ENCODE data around the gene EDEM1. TPM values are rescaled to one million over a fixed set of nuclear protein-coding genes. Genes with fewer than 3 reads are reported as not detected.

Gene EDEM1
- total and polyA plus RNA-seq, 9 donors: 11.5 to 43.4 (median 27.2) TPM

GRCh38 chr3:5220667-5221431 lies 33.3 kb downstream of the EDEM1 start:
- Histone ChIP-seq H3K4me1 (ENCODE audit: insufficient read depth) (peaks cover 2% of the 10 kb centered on the region), H3K36me3 (no peaks in the 10 kb centered on the region), H3K27ac (no peak overlapping the region), H3K27me3 (no peaks in the 10 kb centered on the region), H3K9me3 (no peaks in the 10 kb centered on the region), H3K4me3 (no peak overlapping the region)
- TF ChIP-seq CTCF (IDR thresholded peaks at IDR 0.05): no peak
- TF ChIP-seq POLR2A (IDR thresholded peaks at IDR 0.05): no peak
- DNase-seq: no peak
- intact Hi-C loops (cut with DNase I): no loop called here
- 85 to 90% (median 86%) methylated on average over 11 of the region's 11 CpGs for WGBS, 3 donors

GRCh38 chr3:5221701-5222100 lies 34.2 kb downstream of the EDEM1 start:
- no peak for DNase-seq
- WGBS, 3 donors: 52 to 69% (median 58%) methylated on average over 6 of the region's 6 CpGs
- Histone ChIP-seq H3K4me3 (no peak overlapping the region), H3K27me3 (no peaks in the 10 kb centered on the region), H3K9me3 (no peaks in the 10 kb centered on the region), H3K36me3 (no peaks in the 10 kb centered on the region), H3K27ac (no peak overlapping the region), H3K4me1 (ENCODE audit: insufficient read depth) (peaks cover 2% of the 10 kb centered on the region)
- TF ChIP-seq POLR2A (IDR thresholded peaks at IDR 0.05) (no peak), EP300 (IDR thresholded peaks at IDR 0.05) (no peak), CTCF (IDR thresholded peaks at IDR 0.05) (no peak)
- intact Hi-C loops (cut with DNase I): no loop called here

- Histone ChIP-seq H3K4me3 (no peak overlapping the region), H3K27me3 (no peaks in the 10 kb centered on the region), H3K4me1 (ENCODE audit: insufficient read depth) (peaks cover 2% of the 10 kb centered on the region), H3K27ac (no peak overlapping the region), H3K36me3 (no peaks in the 10 kb centered on the region), H3K9me3 (no peaks in the 10 kb centered on the region)
- 72 to 88% (median 78%) methylated on average over 13 of the region's 13 CpGs for WGBS, 3 donors
- DNase-seq: no peak
- TF ChIP-seq EP300 (IDR thresholded peaks at IDR 0.05) (no peak), CTCF (IDR thresholded peaks at IDR 0.05) (no peak), POLR2A (IDR thresholded peaks at IDR 0.05) (no peak)
- intact Hi-C loops (cut with DNase I): no loop called here
Observed at GRCh38 chr3:5222283-5223005, 34.9 kb downstream of the EDEM1 start.

- intact Hi-C loops (cut with DNase I): no loop called here
- H3K9me3 ChIP-seq: no peaks in the 10 kb centered on the region
- no peak overlapping the region for H3K4me3 ChIP-seq
- WGBS, 3 donors: 15 to 26% (median 22%) methylated on average over 6 of the region's 6 CpGs
- H3K27me3 ChIP-seq: no peaks in the 10 kb centered on the region
- TF ChIP-seq CTCF (IDR thresholded peaks at IDR 0.05) (no peak), POLR2A (IDR thresholded peaks at IDR 0.05) (no peak), EP300 (IDR thresholded peaks at IDR 0.05) (no peak)
- no peak for DNase-seq
- H3K36me3 ChIP-seq: no peaks in the 10 kb centered on the region
- H3K4me1 ChIP-seq (ENCODE audit: insufficient read depth): no peaks in the 10 kb centered on the region
- H3K27ac ChIP-seq: no peak overlapping the region
Observed at GRCh38 chr3:5226783-5227182, 39.3 kb downstream of the EDEM1 start.

Data from ovary (tissue), 9 donors.